Measurements from ENCODE around the gene C6orf47.

The C6orf47 gene

DNA sequence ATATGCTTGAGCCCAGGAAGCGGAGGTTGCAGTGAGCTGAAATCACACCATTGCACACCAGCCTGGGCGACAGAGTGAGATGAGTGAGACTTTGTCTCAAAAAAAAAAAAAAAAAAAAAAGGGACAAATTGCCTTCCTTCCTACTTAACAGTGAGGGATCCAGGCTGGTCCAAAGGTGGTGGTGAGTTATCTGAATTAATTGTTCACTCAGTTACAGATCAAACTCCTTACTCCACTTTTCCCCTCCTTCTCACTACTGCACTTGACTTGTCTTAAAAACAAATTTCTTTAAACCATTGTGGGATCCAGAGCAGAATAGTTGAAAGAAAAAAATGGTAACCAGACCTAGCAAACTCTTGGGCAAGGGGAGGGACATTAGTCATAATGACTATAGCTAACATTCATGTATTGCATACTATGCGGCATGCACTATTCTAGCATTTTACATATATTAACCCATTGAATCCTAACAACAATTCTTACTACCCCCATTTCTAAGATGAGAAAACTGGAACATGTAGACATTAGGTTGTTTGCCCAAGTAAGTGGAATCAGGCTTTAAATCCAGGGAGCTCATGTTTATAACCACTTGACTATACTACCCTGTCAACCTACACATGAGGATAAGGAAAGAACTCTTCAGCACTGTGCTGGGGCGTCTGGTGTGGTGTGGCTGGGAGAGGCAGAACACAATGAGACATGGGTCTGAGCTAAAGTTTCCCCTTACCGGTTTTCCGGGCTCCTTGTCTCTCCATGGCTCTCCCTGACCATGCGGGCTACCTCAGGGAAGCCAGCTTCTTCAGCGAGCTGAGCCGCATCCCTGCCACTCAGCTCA lies 2.8 kb upstream of the C6orf47 start:
- intact Hi-C loops (cut with DNase I), result loop anchor here (5.0 kb wide), 1 partner anchor 121 kb away; the partner anchor contains the start of gene DDX39B
- no peak for DNase-seq

DNA sequence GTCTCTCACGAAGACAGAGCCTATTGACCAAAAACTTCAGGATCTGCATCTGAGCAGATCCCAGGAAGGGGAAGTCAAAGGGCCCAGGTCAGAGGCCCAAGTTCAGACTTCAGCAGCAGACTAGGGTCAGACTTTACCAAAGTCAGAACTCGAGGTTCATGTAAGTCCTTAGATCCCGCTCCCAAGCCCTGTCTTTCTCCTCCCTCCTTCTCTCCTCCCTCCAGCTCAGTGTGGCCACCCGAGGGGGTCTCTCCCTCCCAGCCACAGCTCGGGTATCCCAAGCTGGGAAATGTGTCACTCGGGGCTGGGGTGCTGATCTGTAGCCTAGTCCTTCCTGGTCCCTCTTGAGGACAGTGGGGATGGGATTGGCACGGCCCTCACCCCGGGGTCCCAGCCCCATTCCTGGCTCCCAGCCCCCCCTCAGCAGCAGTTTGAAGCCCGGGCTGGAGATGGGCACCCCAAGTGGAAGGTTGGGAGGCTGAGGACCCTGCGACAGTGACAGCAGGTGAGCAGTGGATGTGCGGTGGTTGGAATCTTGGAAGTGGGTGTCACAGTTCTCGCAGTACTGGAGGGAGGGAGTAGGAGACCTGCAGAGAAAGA lies 1.6 kb upstream of the C6orf47 start:
- intact Hi-C loops (cut with DNase I), result loop anchor here (5.0 kb wide), 1 partner anchor 120 kb away; the partner anchor contains the start of gene DDX39B
- no peak for DNase-seq

GRCh38 chr6:31661262-31662123 lies 915 bp upstream of the C6orf47 start:
- intact Hi-C loops (cut with DNase I), result loop anchor here (5.0 kb wide), 1 partner anchor 119 kb away; the partner anchor contains the start of gene DDX39B

DNA sequence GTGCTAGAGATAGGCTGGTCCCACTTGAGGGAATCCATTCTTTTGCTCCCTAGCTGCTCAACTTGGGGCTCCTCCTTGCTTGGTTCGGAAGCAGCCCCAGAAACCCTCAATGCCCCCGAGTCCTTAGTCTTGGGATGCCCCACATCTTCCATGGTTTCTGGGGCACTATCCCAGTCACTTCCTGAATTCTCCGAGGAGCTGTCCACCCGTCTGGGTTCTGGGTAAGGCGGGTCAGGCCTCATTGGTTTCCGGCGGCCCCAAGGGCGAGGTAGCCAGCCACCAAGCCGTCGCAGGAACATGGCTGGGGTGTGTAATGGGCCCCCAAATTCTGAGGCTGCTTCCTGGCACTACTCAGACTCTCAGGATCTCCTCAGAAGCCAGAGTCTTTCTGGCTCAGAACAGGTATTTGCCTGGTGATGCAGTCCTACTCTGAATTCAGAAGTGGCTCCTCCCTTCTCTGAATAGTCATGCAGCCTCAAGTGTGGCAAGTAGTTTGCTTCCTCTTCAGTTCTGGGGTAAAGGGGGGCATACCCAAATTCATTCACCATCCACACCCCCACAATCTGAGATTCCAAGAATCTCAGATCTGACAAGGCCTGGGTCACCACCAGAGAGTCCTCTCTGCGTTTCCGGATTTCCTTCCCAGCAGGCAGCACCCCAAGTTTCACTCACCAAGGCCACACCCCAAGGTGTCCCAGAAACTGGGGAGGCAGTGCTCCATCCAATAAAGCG lies 763 bp downstream of the C6orf47 start:
- peak in 1 of 10 donors; percentile 70 for DNase-seq
- intact Hi-C loops (cut with DNase I), result loop anchor here (5.0 kb wide), 1 partner anchor 118 kb away; the partner anchor contains the start of gene DDX39B

More at GRCh38 chr6:31661262-31662123, 915 bp upstream of the C6orf47 start:
- peak in 2 of 10 donors; percentile 21 to 49 for DNase-seq

- intact Hi-C loops (cut with DNase I), result no loop called here
- DNase-seq, result peak in 2 of 10 donors; percentile 8 to 67
Observed at GRCh38 chr6:31658983-31659648, 1.5 kb downstream of the C6orf47 start.

GRCh38 chr6:31658158-31658688 lies 2.4 kb downstream of the C6orf47 start:
- DNase-seq, result peak in 2 of 10 donors; percentile 24 to 42
- intact Hi-C loops (cut with DNase I), result no loop called here

GRCh38 chr6:31657406-31658157 lies 3.0 kb downstream of the C6orf47 start:
- intact Hi-C loops (cut with DNase I), result no loop called here
- DNase-seq, result no peak

DNA sequence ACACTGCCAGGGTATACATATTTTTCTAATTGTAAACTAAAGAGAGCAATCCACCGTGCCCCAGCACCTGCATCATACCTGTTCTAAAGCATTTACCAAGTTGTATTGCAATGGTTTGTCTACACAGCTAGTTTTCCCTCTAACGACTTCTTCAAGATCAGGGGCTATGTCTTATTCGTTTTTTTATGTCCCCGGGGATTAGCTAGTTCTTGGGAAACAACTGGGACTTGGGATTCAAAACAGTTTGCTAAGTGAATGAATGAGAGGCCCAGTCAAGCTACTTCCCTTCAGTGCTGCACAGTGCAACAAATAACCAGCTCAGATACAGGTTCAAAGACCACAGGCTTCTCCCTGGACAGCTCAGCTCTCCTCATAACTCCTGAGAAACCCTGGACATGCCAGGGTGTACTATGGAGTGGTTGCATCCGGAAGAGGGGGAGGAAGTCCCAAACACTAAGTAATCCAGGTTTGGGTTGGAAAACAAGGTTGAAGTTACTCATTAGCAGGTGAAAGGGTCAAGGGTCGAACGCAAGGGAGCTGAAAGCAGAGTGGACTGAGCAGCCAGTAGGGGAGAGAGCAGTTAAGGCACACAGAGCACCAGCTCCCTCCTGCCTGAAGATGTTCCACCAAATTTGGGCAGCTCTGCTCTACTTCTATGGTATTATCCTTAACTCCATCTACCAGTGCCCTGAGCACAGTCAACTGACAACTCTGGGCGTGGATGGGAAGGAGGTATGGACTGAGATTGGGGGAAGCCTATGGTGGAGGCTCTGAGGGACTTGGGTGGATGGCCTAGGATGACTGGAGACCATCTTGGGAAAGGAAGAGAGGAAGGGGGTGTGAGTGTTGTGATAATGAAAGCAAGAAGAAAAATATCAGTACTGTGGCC lies 5.0 kb downstream of the C6orf47 start, which contains the start of gene APOM:
Gene APOM (plus strand): TSS at position 546 of the 889 bp plus-strand sequence. CDS start 73 bp downstream, at position 619.
- intact Hi-C loops (cut with DNase I), result no loop called here

GRCh38 chr6:31654574-31655348 lies 5.8 kb downstream of the C6orf47 start:
- no peak for DNase-seq
- intact Hi-C loops (cut with DNase I), result no loop called here

More for the DNA sequence above, 5.0 kb downstream of the C6orf47 start, which contains the start of gene APOM:
- DNase-seq, result no peak

GRCh38 chr6:31652925-31653724 lies 7.5 kb downstream of the C6orf47 start:
- intact Hi-C loops (cut with DNase I), result loop anchor here (1.0 kb wide), 1 partner anchor 33 kb away; the partner anchor contains the start of gene PRRC2A
- DNase-seq, result peak; percentile 74 to 96 (median 82)

GRCh38 chr6:31651602-31652191 lies 8.9 kb downstream of the C6orf47 start:
- DNase-seq, result no peak
- intact Hi-C loops (cut with DNase I), result loop anchor here (1.0 kb wide), 1 partner anchor 31 kb away; the partner anchor contains the start of gene PRRC2A

- intact Hi-C loops (cut with DNase I), result no loop called here
- DNase-seq, result peak in 1 of 10 donors; percentile 55
Observed at GRCh38 chr6:31645325-31645724, 15.3 kb downstream of the C6orf47 start.

DNA sequence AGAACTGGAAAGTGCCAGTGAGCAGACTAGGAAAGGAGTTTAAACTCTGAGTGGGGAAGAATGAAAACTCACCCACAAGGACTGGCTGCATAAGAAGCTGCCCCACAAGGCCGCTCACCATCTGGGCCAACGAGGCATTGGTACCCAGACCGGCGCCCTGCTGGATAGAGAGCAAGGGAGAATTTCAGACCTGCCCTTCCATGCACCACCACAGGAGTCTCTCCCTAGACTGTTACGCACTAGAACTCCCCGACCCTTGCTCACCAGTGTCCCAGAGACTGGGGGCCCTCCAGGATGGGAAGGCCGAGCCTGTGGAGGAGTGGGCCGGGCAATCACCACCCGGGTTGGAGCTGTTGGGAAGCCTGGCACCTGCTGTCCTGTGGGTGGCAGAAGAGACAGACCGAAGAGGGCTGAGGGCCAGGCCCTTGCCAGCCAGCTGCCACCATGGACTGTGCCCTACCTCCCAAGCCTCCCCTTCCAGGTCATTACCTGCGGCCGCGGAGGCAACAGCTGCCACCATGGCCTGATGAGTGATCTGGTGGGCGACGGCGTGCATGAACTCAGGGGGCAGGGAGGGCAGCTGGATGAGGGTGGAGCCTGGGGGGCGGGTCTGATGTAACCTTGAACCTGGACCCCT lies 16.6 kb downstream of the C6orf47 start:
- intact Hi-C loops (cut with DNase I), result no loop called here
- peak in 1 of 10 donors; percentile 54 for DNase-seq

GRCh38 chr6:31642798-31643570 lies 17.6 kb downstream of the C6orf47 start:
- no peak for DNase-seq
- intact Hi-C loops (cut with DNase I), result no loop called here

Data from posterior cingulate gyrus (tissue), 11 donors.